Measurements from ENCODE around the gene MTAP. TPM values are rescaled to one million over a fixed set of nuclear protein-coding genes. Genes with fewer than 3 reads are reported as not detected.

Gene MTAP
- polyA plus RNA-seq, 10 donors: 18.2 to 30.7 (median 25.2) TPM

DNA sequence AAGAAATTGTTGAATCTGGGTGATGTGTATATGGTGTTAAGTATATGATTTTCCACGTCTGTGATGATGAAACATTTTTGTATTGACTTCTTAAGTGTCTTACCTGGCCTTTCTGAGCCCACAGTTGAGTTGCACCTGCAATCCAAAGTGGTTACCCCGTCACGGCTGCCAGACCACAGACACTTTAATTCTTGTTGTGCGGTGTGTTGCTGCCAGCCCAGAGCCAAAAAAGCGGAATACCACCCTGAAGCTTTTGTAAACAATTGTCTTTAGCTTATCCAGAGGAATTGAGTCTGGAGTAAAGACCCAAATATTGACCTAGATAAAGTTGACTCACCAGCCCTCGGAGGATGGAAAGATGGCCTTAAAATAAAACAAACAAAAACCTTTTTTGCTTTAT is 35.1 kb downstream of the MTAP start:
- no peak for DNase-seq

DNA sequence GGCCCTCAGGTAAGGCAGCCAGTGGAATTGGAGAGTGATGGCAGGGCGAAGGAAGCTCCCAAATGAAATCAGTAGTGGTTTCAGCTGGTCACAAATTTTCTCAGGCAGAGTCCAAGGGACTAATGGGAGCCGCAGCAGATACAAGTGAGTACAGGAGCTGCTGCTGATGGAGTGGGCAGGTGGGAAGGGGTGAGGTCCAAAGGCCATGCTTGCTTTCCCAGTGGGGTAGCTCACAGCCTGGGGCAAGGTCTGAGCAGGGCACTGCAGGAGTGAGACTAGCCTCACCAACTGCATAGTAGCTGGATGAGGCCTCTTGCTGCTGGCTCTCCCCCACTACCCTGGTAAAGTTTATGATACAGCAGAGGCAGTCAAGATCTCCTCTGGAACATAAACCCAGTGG is 38.2 kb downstream of the MTAP start:
- no peak for DNase-seq

DNA sequence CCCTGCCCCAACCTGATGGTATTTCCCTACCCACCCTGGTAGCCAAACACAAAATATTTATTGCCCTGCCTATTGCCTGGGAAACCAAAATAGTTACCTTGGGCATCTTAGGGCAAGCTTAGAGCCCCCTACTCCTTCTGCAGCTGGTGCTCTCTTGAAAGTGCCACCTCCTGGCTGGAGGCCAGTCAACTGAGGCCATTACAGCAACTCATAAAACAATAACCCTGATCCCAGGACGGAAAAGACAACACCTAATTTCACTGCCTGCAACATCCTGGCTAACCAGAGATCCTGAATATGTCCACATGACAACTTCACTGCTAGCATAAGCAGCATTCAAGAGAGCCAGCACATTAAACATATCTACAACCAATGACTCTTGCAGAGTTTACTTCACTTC is 38.7 kb downstream of the MTAP start:
- DNase-seq: no peak

DNA sequence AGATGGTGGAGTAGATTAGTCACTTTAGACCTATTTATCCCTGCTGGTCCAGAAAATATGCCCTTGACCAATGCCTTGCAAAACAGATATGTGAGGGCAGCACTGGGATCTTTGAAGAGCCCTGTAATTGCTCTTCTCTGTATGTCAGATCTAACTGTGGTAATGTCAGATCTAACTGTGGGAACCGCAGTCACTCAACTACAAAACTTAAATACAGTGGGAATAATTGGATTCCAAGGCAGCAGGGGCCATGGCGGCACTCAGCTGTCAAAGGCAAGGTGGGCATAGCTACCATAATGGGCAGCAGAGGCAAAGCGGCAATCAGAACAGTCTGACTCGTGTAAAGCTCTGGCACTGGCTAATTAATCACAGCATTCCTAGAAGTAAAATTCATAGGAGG is 46.2 kb downstream of the MTAP start:
- no peak for DNase-seq

DNA sequence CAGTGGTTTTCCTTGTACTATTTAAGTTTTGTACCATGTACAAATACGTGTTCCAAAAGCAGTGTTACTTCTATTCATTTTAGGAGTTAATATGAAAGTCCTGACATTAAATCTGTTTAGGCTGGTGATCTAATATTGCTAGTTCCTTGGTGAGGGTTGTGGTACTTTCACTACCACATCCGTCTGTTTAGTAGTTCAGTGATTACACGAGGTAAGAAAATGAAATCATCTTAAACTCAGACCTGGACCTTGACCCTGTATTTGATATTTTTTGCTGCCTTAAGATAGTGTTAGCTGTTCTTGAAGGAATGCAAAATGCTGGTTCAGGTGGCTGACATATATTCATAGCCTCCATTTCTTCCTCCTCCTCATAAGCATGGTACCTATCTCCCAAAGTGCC is 50.3 kb downstream of the MTAP start:
- no peak for DNase-seq

DNA sequence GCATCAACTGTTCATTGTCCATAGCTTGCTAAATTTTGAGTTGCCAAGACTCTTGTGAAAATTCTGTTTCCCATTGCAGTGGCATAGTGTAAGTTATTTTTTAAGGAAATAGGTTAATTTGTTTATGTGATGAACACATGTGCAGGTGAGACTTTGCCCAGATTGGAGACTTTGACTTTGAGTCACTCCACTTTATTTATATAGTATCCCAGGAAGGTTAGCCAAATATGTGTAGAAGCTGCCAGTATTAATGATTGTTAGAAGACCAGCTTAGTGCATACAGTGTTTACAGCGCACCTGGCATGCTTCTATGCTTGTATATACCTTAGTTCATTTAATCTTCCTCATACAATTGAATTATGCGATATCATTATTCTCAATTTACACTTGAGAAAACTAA is 51.0 kb downstream of the MTAP start:
- no peak for DNase-seq

DNA sequence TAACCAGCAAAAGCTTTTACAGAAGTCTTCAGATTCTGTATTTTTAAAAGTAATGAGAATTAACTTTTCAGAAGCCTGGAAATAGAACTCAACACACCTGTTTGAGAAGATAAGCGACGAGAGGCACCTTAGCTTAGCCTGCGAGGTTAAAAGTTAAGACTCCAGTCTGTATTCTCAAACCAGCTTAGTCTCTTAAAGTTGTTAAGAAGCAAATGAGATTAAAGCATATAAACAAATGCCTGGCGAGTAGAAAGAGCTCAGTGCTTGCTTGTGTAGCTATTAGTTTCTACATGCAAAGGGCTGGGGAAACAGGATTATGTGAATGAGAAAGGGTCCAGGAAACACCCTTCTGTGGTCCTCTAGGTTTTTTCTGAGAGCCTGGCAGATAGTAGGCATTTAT is 51.7 kb downstream of the MTAP start:
- DNase-seq: no peak

DNA sequence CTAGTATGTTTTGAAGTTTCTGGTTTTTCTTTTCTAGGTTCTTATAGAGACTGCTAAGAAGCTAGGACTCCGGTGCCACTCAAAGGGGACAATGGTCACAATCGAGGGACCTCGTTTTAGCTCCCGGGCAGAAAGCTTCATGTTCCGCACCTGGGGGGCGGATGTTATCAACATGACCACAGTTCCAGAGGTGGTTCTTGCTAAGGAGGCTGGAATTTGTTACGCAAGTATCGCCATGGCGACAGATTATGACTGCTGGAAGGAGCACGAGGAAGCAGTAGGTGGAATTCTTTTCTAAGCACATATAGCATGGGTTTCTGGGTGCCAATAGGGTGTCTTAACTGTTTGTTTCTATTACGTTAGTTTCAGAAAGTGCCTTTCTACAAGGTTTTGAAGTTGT is 52.2 kb downstream of the MTAP start:
- no peak for DNase-seq

DNA sequence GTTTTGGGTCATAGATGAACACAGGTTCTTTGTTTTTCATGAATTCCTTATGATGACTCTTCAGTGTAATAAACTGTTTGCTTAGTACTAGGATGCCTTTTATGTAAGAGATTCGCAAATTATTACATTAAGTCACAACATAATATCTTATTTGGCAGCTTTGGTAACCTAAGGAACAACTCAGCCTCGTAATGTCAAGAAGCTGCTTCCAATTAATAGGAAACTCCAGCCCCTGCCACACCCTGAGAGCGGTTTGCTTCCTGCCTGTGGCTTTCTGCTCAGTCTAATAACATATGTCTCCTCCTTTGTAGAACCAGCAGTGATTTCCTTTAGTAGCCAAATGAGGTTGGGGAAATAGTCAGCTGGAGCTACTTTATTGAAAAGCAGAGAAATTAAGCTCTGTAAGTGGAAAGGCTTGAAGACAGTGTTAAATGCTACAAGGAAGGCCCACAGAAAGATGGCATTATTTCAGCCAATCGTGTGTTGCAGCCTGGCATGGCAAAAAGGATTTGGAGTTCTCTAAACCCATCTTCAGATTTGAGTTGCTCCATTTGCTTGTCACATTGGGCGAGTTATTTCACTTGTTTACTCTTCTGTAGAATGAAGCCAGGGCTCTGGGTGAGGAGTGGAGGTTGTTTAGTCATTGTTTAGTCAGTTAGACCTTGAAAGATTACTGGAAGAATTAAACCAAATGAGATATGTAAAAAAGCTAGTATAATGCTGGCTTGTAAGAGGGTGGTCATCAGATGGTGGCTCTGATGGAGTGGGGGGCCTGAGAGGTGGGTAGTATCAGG is 54.1 kb downstream of the MTAP start:
- DNase-seq: peak in 2 of 3 donors; percentile 2 to 4

DNA sequence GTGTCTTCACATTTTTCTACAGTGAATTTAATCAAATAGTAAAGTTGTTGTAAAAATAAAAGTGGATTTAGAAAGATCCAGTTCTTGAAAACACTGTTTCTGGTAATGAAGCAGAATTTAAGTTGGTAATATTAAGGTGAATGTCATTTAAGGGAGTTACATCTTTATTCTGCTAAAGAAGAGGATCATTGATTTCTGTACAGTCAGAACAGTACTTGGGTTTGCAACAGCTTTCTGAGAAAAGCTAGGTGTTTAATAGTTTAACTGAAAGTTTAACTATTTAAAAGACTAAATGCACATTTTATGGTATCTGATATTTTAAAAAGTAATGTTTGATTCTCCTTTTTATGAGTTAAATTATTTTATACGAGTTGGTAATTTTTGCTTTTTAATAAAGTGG is 60.4 kb downstream of the MTAP start:
- no peak for DNase-seq

DNA sequence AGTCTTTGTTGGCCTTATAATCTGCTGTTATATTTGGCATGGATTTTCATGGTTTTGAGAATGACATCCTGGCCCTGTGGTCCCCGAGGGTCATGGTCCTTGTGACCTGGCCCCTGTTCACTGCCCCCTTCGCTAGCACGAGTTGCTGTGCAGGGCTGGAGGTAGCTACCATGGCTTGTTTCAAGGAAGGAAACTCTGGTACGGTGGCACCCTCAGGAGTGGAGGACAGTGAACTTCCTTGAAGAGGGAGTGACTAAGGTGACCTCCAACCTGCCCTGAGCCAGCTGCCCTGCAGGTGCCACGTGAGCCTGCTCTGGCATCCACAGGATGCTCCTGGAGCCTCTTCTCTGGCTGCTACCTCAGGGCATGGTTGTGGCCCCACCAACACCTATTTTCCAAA is 62.1 kb downstream of the MTAP start:
- DNase-seq: no peak

DNA sequence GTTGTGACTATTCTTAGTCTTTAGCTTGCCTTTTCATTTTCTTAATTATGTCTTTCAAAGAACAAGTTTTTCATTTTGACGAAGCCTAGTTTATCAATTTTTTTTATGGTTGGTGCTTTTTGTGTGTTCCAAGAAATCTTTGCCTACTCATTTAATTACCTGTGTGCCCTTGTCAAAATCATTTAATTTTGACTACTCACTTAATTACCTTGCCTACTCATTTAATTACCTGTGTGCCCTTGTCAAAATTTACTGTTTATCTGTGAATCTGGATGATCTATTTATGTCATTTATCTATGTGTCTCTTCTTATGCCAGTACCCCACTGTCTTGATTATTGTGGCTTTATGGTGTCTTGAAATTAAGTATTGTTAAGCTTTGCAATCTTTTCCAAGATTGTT is 63.9 kb downstream of the MTAP start:
- no peak for DNase-seq

DNA sequence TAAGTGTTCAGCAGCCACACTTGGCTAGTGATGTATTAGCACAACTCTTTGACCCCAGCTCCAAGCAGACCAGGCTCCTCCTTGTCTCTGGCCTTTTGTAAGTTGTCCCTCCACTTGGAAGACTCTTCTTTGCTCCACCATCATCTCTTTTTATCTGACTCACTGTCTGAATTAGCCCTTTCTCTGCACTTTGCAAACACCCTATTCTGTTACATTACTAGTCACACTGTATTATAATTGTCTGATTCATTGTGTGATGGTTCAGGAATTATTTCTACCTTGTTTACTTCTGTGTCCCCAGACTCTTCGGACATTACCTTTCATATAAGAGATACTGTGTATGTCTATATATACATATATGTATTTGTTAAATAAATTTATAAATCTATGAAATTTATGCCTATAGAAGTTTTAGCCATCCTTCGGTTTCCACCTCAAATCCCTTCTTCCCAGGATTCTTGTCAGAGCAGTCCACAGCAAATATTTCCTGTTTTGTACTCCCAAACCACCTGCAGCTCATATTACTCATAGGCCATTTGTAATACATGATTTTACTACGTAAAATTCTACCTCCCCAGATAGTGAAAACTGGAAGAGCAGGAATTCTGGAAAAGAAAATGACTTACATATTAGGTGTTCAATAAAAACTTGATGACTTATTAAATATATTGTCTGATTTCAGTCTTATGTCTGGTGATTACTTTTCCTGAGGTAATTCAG is 69.0 kb downstream of the MTAP start:
- no peak for DNase-seq

DNA sequence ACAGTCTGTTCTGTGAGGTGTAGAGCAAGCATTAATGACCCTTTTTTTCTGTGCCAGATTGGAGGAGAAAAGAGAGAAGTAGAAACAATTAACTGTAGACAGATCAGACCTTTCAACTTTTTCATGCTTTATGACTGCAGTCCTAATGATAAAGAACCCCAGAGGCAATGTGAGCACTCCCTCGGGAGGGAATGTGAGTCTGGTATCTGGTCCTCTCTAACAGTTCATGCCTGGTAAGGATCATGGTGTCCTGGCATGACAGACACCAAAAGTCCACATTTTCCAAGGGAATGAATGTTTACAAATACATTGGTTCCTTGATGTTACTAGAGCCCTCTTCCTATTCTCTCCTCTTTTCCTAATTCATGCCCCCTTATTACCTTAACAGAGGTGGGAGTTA is 70.3 kb downstream of the MTAP start:
- no peak for DNase-seq

DNA sequence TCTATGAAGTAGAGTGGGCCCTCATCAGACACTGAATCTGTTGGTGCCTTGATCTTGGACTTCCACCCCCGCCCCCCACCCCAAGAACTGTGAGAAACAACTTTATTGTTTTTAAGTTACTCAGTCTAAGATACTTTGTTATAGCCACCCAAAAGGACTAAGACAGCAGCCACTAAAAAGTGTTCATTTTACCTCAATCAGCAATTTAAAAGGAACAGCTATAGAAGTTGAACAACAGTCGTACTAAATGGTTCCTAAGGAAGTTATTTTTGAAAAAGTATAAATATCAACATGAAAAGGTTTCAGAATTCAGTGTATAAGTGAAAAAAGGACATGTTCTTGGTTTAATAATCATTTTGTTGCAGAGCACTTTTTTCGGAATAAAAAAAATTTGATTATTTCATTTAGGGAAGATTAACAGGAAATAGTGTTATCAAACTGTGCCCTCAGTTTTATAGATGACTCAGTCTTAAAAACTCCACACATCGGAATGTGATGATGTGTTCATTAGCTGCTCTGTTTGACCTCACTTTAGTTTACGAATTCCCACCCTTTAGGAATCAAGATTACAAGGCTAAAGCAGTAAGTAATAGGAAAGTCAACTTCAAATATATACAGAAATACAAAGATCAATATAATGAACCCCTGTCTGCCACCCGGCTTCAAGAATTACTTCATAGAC is 71.2 kb downstream of the MTAP start:
- DNase-seq: peak in 1 of 3 donors; percentile 12

DNA sequence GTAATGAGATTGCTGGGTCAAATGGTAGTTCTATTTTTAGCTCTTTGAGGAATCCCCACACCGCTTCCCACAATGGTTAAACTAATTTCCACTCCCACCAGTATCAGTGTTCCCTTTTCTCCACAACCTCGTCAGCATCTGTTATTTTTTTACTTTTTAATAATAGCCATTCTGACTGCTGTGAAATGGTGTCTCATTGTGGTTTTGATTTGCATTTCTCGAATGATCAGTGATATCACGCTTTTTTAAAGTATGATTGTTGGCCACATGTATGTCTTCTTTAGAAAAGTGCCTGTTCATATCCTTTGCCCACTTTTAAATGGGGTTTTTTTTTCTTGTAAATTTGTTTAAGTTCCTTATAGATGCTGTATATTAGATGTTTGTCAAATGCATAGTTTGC is 73.5 kb downstream of the MTAP start:
- no peak for DNase-seq

DNA sequence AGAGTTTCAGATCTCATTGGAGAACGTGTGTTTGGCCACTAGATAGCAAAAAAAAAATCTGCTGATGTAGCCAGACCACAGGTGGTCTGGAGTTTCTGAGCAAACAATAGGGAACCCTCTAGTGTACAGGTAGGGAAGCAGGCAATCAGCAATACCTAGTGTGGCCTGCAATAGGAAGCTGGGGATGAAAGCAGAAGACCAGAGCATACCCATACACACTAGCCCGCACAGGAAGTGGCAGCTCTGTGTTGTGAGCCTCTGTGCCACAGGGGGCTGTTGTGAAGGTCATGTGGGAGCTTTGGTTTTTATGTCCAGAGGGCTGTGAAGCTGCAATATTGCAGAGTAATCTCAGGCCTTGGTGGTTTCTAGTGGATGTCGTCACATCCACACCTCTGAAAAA is 81.2 kb downstream of the MTAP start:
- no peak for DNase-seq

DNA sequence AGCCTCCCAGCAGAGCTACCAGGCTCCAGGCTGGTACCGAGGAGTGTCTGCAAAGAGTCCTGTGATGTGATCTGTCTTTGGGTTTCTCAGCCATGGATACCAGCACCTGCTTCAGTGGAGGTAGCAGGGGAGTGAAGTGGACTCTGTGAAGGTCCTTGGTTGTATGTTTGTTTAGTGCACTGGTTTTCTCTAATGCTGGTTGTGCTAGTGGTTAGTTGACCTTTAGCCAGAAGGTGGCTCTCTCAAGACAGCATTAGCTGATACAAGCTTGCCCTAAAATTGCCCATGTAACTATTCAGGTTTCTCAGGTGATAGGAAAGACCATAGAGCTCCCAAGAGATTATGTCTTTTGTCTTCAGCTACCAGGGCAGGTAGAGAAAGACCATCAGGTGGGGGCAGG is 87.2 kb downstream of the MTAP start:
- no peak for DNase-seq

DNA sequence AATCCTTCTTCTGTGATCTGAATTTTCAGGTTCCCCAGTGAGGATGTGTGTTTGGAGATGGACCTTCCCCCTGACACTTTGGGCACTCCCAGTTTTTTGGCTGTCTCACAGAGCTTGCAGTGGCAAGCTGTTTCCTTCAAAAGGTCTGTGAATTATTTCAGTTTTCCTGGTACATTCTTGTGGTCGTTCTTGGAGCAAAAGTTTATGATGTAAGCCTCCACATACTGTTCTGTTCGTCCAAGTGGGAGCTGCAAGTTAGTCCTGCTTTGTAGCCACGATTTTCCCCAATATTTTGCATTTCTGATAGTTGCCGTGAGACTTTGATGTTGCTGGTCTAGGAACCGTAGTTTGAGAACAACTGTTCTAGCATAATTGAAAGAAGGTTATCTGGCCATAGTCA is 88.3 kb downstream of the MTAP start:
- DNase-seq: no peak

DNA sequence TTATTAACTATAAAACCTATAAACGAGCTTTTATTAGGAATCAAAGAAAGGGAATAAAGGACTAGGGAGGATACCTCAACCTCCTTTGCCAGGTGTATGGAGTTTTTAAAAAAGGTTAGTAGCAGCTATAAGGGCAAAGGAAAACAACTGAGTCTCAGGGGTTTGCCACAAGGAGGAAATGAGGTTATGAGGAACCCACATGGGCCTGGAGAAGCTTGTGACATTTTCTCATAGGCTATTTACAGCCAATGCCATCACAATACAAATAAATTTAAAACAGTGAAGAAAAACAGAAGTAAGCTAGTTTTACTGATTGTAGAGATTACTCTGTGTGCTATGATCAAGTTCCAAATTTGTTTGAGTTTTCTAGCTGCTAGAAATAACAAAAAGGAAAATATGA is 99.1 kb downstream of the MTAP start:
- DNase-seq: no peak

DNA sequence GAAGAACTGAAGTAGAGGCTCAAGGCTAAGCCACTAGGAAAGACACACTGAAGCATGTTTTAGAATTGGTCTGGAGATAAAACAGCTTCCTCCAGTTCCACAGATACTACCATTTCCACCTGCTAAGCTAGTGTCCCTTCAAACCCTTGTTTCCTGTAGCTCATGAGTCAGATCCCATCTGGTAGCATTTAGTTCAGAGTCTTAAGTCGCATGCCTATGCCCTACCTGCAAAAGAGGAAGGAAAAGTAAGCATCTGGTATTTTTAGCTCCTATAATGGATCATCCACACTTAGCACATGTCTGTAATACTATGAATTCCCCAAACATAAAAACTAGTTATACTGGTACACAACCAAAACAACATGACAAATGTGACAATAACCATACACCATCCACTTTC is 99.7 kb downstream of the MTAP start:
- DNase-seq: no peak

DNA sequence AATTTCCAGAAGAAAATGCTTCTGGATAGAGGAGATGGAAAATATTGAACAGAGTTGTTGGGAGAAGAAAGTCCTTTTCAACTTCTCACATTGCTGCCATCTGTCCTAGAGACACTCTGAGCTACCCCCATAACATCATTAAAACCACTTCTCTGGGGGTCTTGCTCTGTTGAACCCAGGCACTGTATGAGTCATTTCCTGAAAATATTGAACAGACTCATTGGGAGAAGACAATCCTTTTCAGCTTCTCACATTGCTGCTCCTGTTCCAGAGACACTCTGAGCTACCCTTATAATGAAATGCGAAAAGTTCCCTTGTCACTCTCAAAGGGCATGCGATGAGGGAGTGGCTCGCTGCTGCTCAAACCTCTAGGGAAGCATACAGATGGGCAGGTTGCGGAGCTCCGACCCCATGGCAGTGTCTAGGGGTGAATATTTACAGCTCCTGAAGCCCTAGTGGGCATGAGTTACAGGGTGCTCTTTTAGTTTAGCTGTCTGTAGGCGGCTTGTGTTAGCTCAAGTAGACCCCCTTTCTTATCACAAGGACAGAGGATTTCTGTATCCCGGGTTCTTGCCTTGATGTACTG is 101.0 kb downstream of the MTAP start:
- no peak for DNase-seq

DNA sequence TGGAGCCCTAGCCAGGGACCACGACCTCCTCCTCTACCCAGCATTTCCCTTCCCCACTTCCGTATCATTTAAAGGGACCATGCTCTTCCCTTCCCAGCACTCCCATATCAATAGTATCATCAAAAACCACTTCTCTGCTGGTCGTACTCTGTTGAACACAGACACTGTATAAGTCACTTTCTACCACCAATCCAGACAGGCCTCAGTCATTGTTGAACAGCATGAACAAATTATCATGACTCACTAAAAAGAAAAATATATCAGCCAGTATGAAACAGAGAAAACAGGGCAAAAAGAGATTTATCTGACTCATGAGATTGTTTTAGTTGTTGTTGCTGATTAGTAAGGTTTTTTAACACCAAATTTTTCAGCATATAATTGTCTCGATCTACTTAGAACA is 101.9 kb downstream of the MTAP start:
- peak in 1 of 3 donors; percentile 28 for DNase-seq
